ENCODE measurements around the gene IL18BP.

DNA sequence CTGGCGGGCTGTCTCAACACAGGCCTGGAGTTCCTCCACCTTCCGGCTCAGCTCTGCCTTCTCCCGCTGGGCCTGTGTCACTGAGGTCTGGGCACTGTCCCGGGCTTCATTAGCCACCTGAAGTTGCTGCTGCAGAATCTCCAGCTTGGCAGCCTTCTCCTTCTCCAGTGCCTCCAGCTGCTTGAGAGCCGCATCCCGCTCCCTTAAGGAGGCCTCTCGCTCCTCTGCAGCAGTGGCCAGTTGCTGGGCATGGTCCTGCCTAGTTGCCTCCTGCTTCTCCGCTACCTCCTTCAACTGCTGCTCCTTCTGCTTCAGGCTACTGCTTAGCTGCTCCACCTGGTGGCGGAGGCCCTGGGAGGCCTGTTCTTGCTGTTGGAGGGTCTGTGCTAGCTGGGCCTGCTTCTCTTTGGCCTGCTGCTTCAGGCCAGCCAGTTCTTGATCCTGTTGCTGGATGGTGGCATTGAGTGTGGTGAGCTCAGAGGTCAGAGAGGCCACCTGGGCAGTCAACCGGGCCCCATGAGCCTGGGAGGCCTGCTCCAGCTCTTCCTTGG lies 16.9 kb downstream of the IL18BP start:
- TF ChIP-seq, protein P1, sequence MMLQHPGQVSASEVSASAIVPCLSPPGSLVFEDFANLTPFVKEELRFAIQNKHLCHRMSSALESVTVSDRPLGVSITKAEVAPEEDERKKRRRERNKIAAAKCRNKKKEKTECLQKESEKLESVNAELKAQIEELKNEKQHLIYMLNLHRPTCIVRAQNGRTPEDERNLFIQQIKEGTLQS (IDR thresholded peaks at IDR 0.05; ENCODE audit: borderline replicate concordance, extremely low read depth, low read depth, low read length): no peak
- TF ChIP-seq CBX3 (IDR thresholded peaks at IDR 0.05; ENCODE audit: borderline replicate concordance, low read depth): no peak
- TF ChIP-seq, protein P2, sequence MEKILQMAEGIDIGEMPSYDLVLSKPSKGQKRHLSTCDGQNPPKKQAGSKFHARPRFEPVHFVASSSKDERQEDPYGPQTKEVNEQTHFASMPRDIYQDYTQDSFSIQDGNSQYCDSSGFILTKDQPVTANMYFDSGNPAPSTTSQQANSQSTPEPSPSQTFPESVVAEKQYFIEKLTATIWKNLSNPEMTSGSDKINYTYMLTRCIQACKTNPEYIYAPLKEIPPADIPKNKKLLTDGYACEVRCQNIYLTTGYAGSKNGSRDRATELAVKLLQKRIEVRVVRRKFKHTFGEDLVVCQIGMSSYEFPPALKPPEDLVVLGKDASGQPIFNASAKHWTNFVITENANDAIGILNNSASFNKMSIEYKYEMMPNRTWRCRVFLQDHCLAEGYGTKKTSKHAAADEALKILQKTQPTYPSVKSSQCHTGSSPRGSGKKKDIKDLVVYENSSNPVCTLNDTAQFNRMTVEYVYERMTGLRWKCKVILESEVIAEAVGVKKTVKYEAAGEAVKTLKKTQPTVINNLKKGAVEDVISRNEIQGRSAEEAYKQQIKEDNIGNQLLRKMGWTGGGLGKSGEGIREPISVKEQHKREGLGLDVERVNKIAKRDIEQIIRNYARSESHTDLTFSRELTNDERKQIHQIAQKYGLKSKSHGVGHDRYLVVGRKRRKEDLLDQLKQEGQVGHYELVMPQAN (conservative IDR thresholded peaks at IDR 0.05): no peak
- TF ChIP-seq FOS (IDR thresholded peaks at IDR 0.05; ENCODE audit: borderline replicate concordance, extremely low read depth, insufficient read length): no peak
- no peak for TF ChIP-seq STAT1 (conservative IDR thresholded peaks at IDR 0.05)
- no peak for TF ChIP-seq SP1 (IDR thresholded peaks at IDR 0.05; ENCODE audit: low read depth, low read length)
- TF ChIP-seq, protein P3, sequence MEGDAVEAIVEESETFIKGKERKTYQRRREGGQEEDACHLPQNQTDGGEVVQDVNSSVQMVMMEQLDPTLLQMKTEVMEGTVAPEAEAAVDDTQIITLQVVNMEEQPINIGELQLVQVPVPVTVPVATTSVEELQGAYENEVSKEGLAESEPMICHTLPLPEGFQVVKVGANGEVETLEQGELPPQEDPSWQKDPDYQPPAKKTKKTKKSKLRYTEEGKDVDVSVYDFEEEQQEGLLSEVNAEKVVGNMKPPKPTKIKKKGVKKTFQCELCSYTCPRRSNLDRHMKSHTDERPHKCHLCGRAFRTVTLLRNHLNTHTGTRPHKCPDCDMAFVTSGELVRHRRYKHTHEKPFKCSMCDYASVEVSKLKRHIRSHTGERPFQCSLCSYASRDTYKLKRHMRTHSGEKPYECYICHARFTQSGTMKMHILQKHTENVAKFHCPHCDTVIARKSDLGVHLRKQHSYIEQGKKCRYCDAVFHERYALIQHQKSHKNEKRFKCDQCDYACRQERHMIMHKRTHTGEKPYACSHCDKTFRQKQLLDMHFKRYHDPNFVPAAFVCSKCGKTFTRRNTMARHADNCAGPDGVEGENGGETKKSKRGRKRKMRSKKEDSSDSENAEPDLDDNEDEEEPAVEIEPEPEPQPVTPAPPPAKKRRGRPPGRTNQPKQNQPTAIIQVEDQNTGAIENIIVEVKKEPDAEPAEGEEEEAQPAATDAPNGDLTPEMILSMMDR (IDR thresholded peaks at IDR 0.05 in 2 of 3, conservative IDR thresholded peaks at IDR 0.05 in 1 of 3; ENCODE audit: control insufficient read depth in 2 of 3, extremely low read depth in 1 of 3, insufficient read depth in 1 of 3, low read depth in 3 of 3, low read length in 3 of 3): peak; percentile 40 to 72 (median 62); a peak in 5 of 6 replicates
- TF ChIP-seq SRF (IDR thresholded peaks at IDR 0.05; ENCODE audit: low read depth in 2 of 2, low read length in 2 of 2): no peak
- TF ChIP-seq PAX5 (IDR thresholded peaks at IDR 0.05; ENCODE audit: borderline replicate concordance, low read depth, low read length): no peak
- no peak for TF ChIP-seq TAF1 (IDR thresholded peaks at IDR 0.05; ENCODE audit: borderline replicate concordance, low read depth, low read length)
- TF ChIP-seq, protein P4, sequence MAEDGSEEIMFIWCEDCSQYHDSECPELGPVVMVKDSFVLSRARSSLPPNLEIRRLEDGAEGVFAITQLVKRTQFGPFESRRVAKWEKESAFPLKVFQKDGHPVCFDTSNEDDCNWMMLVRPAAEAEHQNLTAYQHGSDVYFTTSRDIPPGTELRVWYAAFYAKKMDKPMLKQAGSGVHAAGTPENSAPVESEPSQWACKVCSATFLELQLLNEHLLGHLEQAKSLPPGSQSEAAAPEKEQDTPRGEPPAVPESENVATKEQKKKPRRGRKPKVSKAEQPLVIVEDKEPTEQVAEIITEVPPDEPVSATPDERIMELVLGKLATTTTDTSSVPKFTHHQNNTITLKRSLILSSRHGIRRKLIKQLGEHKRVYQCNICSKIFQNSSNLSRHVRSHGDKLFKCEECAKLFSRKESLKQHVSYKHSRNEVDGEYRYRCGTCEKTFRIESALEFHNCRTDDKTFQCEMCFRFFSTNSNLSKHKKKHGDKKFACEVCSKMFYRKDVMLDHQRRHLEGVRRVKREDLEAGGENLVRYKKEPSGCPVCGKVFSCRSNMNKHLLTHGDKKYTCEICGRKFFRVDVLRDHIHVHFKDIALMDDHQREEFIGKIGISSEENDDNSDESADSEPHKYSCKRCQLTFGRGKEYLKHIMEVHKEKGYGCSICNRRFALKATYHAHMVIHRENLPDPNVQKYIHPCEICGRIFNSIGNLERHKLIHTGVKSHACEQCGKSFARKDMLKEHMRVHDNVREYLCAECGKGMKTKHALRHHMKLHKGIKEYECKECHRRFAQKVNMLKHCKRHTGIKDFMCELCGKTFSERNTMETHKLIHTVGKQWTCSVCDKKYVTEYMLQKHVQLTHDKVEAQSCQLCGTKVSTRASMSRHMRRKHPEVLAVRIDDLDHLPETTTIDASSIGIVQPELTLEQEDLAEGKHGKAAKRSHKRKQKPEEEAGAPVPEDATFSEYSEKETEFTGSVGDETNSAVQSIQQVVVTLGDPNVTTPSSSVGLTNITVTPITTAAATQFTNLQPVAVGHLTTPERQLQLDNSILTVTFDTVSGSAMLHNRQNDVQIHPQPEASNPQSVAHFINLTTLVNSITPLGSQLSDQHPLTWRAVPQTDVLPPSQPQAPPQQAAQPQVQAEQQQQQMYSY (CRISPR knock-in tag; IDR thresholded peaks at IDR 0.05): no peak
- TF ChIP-seq NR2C2 (IDR thresholded peaks at IDR 0.05; ENCODE audit: borderline replicate concordance, control insufficient read depth, insufficient read length, low read depth): no peak
- no peak for TF ChIP-seq PAX8 (IDR thresholded peaks at IDR 0.05)

All from GM12878 (cell line).